ENCODE data around the gene DNM1.

DNM1 gene

GRCh38 chr9:128251732-128252100 is 48.5 kb downstream of the DNM1 start:
- no peak for TF ChIP-seq CTCF (IDR thresholded peaks at IDR 0.05; ENCODE audit: extremely low read depth, insufficient read depth, missing control alignments)
- in situ Hi-C loops (cut with MboI; ENCODE audit: low pct_unique_long_range_greater_than_20kb, low sequenced_read_pairs, unreplicated experiment): no loop called here
- DNase-seq (ENCODE audit: low spot score): no peak

- in situ Hi-C loops (cut with MboI; ENCODE audit: low pct_unique_long_range_greater_than_20kb, low sequenced_read_pairs, unreplicated experiment): no loop called here
- TF ChIP-seq CTCF (IDR thresholded peaks at IDR 0.05; ENCODE audit: extremely low read depth, insufficient read depth, missing control alignments): no peak
- DNase-seq (ENCODE audit: low spot score): no peak
Measured at GRCh38 chr9:128252317-128253139, 49.3 kb downstream of the DNM1 start.

GRCh38 chr9:128253140-128253990 is 50.2 kb downstream of the DNM1 start:
- no peak for DNase-seq (ENCODE audit: low spot score)
- in situ Hi-C loops (cut with MboI; ENCODE audit: low pct_unique_long_range_greater_than_20kb, low sequenced_read_pairs, unreplicated experiment): no loop called here
- TF ChIP-seq CTCF (IDR thresholded peaks at IDR 0.05; ENCODE audit: extremely low read depth, insufficient read depth, missing control alignments): no peak

- in situ Hi-C loops (cut with MboI; ENCODE audit: low pct_unique_long_range_greater_than_20kb, low sequenced_read_pairs, unreplicated experiment): no loop called here
- no peak for DNase-seq (ENCODE audit: low spot score)
- TF ChIP-seq CTCF (IDR thresholded peaks at IDR 0.05; ENCODE audit: extremely low read depth, insufficient read depth, missing control alignments): no peak
Measured at GRCh38 chr9:128253991-128254346, 50.8 kb downstream of the DNM1 start.

GRCh38 chr9:128254362-128254761 is 51.2 kb downstream of the DNM1 start:
- no peak for DNase-seq (ENCODE audit: low spot score)
- in situ Hi-C loops (cut with MboI; ENCODE audit: low pct_unique_long_range_greater_than_20kb, low sequenced_read_pairs, unreplicated experiment): no loop called here
- no peak for TF ChIP-seq CTCF (IDR thresholded peaks at IDR 0.05; ENCODE audit: extremely low read depth, insufficient read depth, missing control alignments)

GRCh38 chr9:128254855-128255759 is 51.9 kb downstream of the DNM1 start:
- DNase-seq (ENCODE audit: low spot score): peak; percentile 82
- TF ChIP-seq CTCF (IDR thresholded peaks at IDR 0.05; ENCODE audit: extremely low read depth, insufficient read depth, missing control alignments): peak; percentile 89
- in situ Hi-C loops (cut with MboI; ENCODE audit: low pct_unique_long_range_greater_than_20kb, low sequenced_read_pairs, unreplicated experiment): no loop called here

Data from GM13977 (cell line).